A549 treated with Hydrocortisone at 1 μM for 4 hours (cell line): ENCODE results near the gene POPDC3. TPM values are rescaled to one million over a fixed set of nuclear protein-coding genes. Genes with fewer than 3 reads are reported as not detected.

ENCODE experiments used
- total RNA-seq: library from RNA; stranded (reverse); fragments of 200-300 nt; extraction: Qiagen RNA extraction; gene quantifications from 5 replicates; pipeline ENCODE4 v1.2.3, GENCODE V29; 2022

The POPDC3 gene, protein sequence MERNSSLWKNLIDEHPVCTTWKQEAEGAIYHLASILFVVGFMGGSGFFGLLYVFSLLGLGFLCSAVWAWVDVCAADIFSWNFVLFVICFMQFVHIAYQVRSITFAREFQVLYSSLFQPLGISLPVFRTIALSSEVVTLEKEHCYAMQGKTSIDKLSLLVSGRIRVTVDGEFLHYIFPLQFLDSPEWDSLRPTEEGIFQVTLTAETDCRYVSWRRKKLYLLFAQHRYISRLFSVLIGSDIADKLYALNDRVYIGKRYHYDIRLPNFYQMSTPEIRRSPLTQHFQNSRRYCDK
- total RNA-seq = 21.9 to 23.9 TPM (median 23.1 TPM) in 5 replicates

DNA sequence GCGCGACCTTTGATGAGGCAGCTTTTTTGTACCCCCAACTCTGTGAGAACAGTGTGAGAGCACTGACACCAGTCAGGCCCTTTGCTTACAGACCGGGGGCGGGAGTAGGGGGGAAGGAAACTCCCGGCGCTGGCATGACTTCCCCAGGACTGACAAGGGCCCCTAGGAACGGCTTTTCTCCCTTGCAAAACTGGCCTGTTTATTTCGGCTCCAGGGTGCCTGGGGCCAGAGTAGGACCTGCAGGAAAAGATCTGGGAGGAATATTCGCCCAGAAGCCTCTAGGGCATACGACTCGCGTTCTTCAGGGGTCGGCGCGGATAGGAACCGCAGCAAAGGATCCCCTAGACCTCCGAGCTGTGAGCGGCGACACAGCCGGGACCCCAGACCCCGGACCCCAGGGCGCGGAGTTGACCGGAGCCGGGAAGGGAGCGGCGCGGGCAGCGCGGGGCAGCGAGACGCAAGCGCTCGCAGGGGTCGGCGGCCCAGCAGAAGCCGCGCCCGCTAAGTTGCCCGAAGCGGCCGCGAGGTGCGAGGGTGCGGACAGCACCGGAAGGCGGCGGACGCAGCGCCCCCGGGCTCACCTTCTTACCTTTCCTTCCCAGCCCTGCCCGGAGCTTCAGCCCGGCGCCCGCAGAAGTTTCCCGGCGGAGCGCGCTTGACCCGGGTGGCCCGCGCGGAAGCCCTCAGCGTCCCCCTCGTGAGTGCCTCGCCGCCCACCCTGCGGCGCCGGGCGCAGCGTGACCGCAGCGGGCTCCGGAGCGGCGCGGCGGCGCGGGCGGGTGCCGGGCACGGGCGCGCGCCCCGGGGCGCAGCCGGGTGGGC, at the start of gene POPDC3:
TSS of gene POPDC3 (minus strand) at position 771 of the 822 bp plus-strand sequence. CDS start 18,105 bp downstream, outside the sequence.

Other genes with a start within 250 kb of the POPDC3 start
- 0.87 to 1.7 TPM (median 1.4 TPM) in 5 replicates for gene LIN28B, start 222.9 kb downstream of the POPDC3 start, total RNA-seq
- gene PREP, start 223.1 kb upstream of the POPDC3 start, total RNA-seq = 33.7 to 38.8 TPM (median 36.4 TPM) in 5 replicates